Measurements from ENCODE around the gene PVALEF. TPM values are rescaled to one million over a fixed set of nuclear protein-coding genes. Genes with fewer than 3 reads are reported as not detected.
A peak's percentile ranks its signal among the peaks of the same experiment; 100 is the strongest.

PVALEF gene
- total RNA-seq, 1 experiment from 2014 or later, result not detected

GRCh38 chr17:81137248-81137647 lies 28.1 kb upstream of the PVALEF start:
- Histone ChIP-seq H2AK5ac (ENCODE audit: insufficient read length, low read length) (no peak overlapping the region), H3K23ac (ENCODE audit: insufficient read length, low read depth, low read length) (no peak overlapping the region), H3K27me3 (ENCODE audit: insufficient read depth, low read length) (no peaks in the 10 kb centered on the region), H3K79me2 (ENCODE audit: insufficient read depth, low read length) (no peaks in the 10 kb centered on the region), H2AFZ (ENCODE audit: low read length) (no peak overlapping the region), H2BK5ac (ENCODE audit: insufficient read length, low read length) (no peak overlapping the region), H2BK15ac (ENCODE audit: low read depth, low read length) (no peak overlapping the region), H3K79me1 (ENCODE audit: insufficient read depth, low read depth, low read length, poor library complexity, severe bottlenecking) (no peaks in the 10 kb centered on the region), H3T11ph (ENCODE audit: low read length) (no peak overlapping the region), H3K27ac (ENCODE audit: insufficient read length, low read depth, low read length) (no peak overlapping the region), H3K14ac (ENCODE audit: insufficient read depth, low read length) (no peak overlapping the region), H4K5ac (ENCODE audit: insufficient read length, low read depth, low read length) (no peak overlapping the region), H2BK20ac (ENCODE audit: low read depth, low read length, poor library complexity, severe bottlenecking) (no peak overlapping the region), H3K18ac (ENCODE audit: insufficient read length, low read depth, low read length) (no peak overlapping the region), H3K56ac (ENCODE audit: insufficient read length, low read depth, low read length) (no peak overlapping the region), H4K8ac (replicated peaks; ENCODE audit: insufficient read length, low read depth, low read length) (no peak overlapping the region), H3K4me2 (ENCODE audit: insufficient read depth, insufficient read length, low read length) (no peak overlapping the region), H3K9ac (ENCODE audit: extremely low read depth, insufficient read length, low read length) (no peak overlapping the region), H3K9me3 (ENCODE audit: control insufficient read depth, low read depth, low read length) (no peaks in the 10 kb centered on the region), H3K4me1 (ENCODE audit: insufficient read depth, low read length) (no peaks in the 10 kb centered on the region), H4K91ac (ENCODE audit: insufficient read length, low read depth, low read length) (no peak overlapping the region), H2BK120ac (ENCODE audit: low read depth, low read length, poor library complexity, severe bottlenecking) (no peak overlapping the region), H3K23me2 (ENCODE audit: insufficient read length, low read depth, low read length, poor library complexity, severe bottlenecking) (no peaks in the 10 kb centered on the region), H4K20me1 (ENCODE audit: control insufficient read depth, insufficient read depth, insufficient read length) (no peaks in the 10 kb centered on the region), H2BK12ac (ENCODE audit: insufficient read length, low read depth, low read length) (no peak overlapping the region), H3K4ac (ENCODE audit: low read depth, low read length) (no peak overlapping the region)
- Mint-ChIP-seq H3K9me3 (peaks cover 15 to 17% of the 10 kb centered on the region in 2 experiments), H3K27me3 (ENCODE audit: low read depth) (peaks cover 1% of the 10 kb centered on the region; the same call in 1 of the 2 replicates), H3K36me3 (ENCODE audit: insufficient read depth in 1 of 3, low read depth in 3 of 3) (peaks cover 0 to 7% (median 0%) of the 10 kb centered on the region in 3 experiments; a peak in 3 of 7 replicates), H3K4me1 (peaks cover 0 to 6% of the 10 kb centered on the region in 2 experiments; a peak in 2 of 4 replicates), H3K27ac (peak overlapping the region in 1 of 3 experiments; percentile 12; a peak in 1 of 7 replicates), H3K4me3 (no peak overlapping the region)
- WGBS (ENCODE audit: extremely low coverage, insufficient read length, low lambda C conversion rate), result no CpG with 5 or more reads among the region's 13 CpGs
- TF ChIP-seq CTCF (conservative IDR thresholded peaks at IDR 0.05), result no peak
- no peak for DNase-seq

Measured in H9 (cell line).